Activated T-cell treated with anti-CD3 and anti-CD28 coated beads, Interleukin-2, amount 50 U/mL, for 24 hours (primary cell): ENCODE data around the gene PARK7.
"Not testable (repeated sequence)": the region's sequence is repeated elsewhere in the genome, so short reads cannot be mapped to it uniquely, and the experiment has no call there.

Experiments
- DNase-seq: peaks from one replicate; pipeline ENCODE4 v3.0.0-alpha.2; 2020
- H3K27ac Mint-ChIP-seq: 2 replicates; pipeline ENCODE4 v1.8.0; 2020; ENCODE audit warnings: mild to moderate bottlenecking, mixed read lengths
- H3K27me3 Mint-ChIP-seq: 2 replicates; pipeline ENCODE4 v1.8.0; 2020; ENCODE audit warnings: mixed read lengths
- H3K36me3 Mint-ChIP-seq: 2 replicates; pipeline ENCODE4 v1.8.0; 2020; ENCODE audit warnings: low read depth, mixed read lengths
- H3K4me1 Mint-ChIP-seq: 2 replicates; pipeline ENCODE4 v1.8.0; 2020; ENCODE audit warnings: low read depth, mixed read lengths
- H3K4me3 Mint-ChIP-seq: 2 replicates; pipeline ENCODE4 v1.8.0; 2020; ENCODE audit warnings: mild to moderate bottlenecking, moderate library complexity, mixed read lengths
- H3K9me3 Mint-ChIP-seq: 2 replicates; pipeline ENCODE4 v1.8.0; 2020; ENCODE audit warnings: mixed read lengths

Gene PARK7

GRCh38 chr1:7962014-7962335 is 464 bp downstream of the PARK7 start:
- DNase-seq = no peak
- Mint-ChIP-seq H3K27ac (peak overlapping the region; percentile 99), H3K4me3 (peak overlapping the region; percentile 99), H3K27me3 (no peaks in the 10 kb centered on the region), H3K36me3 (peaks cover 64% of the 10 kb centered on the region), H3K4me1 (peaks cover 63% of the 10 kb centered on the region), H3K9me3 (no peaks in the 10 kb centered on the region)

DNA sequence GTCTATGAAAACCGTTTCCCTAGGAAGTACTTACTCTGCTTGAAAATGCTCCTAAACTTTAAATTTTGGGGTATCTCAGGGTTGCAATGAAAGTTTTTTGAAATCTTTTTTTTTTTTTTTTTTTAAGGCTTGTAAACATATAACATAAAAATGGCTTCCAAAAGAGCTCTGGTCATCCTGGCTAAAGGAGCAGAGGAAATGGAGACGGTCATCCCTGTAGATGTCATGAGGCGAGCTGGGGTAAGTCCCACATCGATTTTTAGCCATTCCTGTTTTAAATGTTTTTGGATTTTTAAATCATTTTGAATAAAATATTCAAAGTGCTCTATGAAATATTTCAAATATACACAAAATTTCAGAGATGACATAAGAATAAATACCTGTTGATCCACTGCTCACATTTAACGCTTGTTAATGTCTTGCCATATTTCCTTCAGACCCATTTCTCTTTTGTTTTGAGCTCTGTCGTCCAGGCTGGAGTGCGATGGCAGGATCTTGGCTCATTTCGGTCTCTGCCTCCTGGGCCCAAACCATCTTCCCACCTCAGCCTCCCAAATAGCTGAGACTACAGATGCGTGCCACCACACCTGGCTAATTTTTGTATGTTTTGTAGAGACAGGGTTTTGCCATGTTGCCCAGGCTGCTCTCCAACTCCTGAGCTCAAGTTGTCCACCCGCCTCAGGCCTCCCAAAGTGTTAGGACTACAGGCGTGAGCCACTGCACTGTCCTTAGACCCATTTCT is 1.3 kb downstream of the PARK7 start:
- peak overlapping the region; percentile 99 for H3K27ac Mint-ChIP-seq
- H3K36me3 Mint-ChIP-seq = peaks cover 72% of the 10 kb centered on the region
- no peaks in the 10 kb centered on the region for H3K27me3 Mint-ChIP-seq
- peaks cover 66% of the 10 kb centered on the region for H3K4me1 Mint-ChIP-seq
- no peaks in the 10 kb centered on the region for H3K9me3 Mint-ChIP-seq
- H3K4me3 Mint-ChIP-seq = peak overlapping the region; percentile 99
- DNase-seq = no peak

DNA sequence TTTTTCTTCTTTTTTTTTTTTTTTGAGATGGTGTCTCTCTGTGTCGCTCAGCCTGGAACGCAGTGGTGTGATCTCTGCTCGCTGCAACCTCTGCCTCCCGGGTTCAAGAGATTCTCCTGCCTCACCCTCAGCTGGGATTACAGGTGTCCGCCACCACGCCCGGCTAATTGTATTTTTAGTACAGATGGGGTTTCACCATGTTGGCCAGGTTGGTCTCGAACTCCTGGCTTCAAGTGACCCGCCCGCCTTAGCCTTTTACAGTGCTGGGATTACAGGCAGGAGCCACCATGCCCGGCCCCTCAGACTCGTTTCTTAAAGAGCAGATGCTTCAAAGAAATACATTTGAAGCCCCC is 1.8 kb downstream of the PARK7 start:
- not testable (repeated sequence) for H3K27me3 Mint-ChIP-seq, DNase-seq, H3K9me3 Mint-ChIP-seq
- peaks cover 66% of the 10 kb centered on the region for H3K4me1 Mint-ChIP-seq
- peak overlapping the region; percentile 99 for H3K27ac Mint-ChIP-seq
- H3K36me3 Mint-ChIP-seq = peaks cover 75% of the 10 kb centered on the region
- H3K4me3 Mint-ChIP-seq = peak overlapping the region; percentile 99

DNA sequence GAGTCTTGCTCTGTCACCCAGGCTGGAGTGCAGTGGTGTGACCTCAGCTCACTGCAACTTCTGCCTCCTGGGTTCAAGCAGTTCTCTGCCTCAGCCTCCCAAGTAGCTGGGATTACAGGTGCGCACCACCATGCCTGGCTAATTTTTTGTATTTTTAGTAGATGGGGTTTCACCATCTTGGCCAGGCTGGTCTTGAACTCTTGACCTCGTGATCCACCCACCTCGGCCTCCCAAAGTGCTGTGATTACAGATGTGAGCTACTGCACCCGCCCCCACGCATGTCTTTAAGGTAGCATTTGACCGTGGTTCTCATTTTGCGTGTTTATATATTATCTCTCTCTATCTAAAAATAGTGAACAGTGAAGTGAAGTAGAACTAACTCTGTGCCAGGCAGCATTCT is 2.3 kb downstream of the PARK7 start:
- H3K27me3 Mint-ChIP-seq, H3K9me3 Mint-ChIP-seq, DNase-seq: not testable (repeated sequence)
- H3K4me3 Mint-ChIP-seq = peak overlapping the region; percentile 99
- peaks cover 80% of the 10 kb centered on the region for H3K36me3 Mint-ChIP-seq
- peaks cover 67% of the 10 kb centered on the region for H3K4me1 Mint-ChIP-seq
- H3K27ac Mint-ChIP-seq = peak overlapping the region; percentile 99

DNA sequence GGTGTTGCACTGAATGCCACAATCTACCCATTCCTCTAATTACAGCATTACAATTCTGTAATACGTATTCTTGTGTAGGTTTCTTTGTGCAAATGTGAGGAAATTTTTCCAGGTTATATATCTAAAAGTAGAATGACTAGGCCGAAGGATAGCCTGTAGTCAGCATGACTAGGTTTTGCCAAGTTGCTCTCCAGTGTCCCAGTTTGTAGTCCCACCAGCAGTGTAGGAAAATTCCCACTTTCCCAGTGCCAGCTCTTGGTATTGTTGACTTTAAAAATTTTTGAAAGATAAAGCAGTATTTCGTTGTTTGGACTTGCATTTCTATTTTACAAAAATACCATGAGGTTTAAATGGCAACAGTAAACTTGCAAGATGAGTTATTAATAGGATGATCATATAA is 3.0 kb downstream of the PARK7 start:
- Mint-ChIP-seq H3K4me3 (peak overlapping the region; percentile 99), H3K9me3 (no peaks in the 10 kb centered on the region), H3K4me1 (peaks cover 67% of the 10 kb centered on the region), H3K27me3 (no peaks in the 10 kb centered on the region), H3K36me3 (peaks cover 86% of the 10 kb centered on the region), H3K27ac (peak overlapping the region; percentile 99)
- no peak for DNase-seq

GRCh38 chr1:7967196-7967595 is 5.7 kb downstream of the PARK7 start:
- Mint-ChIP-seq H3K4me1 (peaks cover 59% of the 10 kb centered on the region), H3K4me3 (peak overlapping the region; percentile 0), H3K27me3 (no peaks in the 10 kb centered on the region), H3K9me3 (no peaks in the 10 kb centered on the region), H3K36me3 (peaks cover 93% of the 10 kb centered on the region), H3K27ac (peak overlapping the region; percentile 49)
- no peak for DNase-seq

- H3K4me1 Mint-ChIP-seq = peaks cover 60% of the 10 kb centered on the region
- H3K9me3 Mint-ChIP-seq = no peaks in the 10 kb centered on the region
- H3K4me3 Mint-ChIP-seq = no peak overlapping the region
- H3K27me3 Mint-ChIP-seq = no peaks in the 10 kb centered on the region
- H3K27ac Mint-ChIP-seq = peak overlapping the region; percentile 49
- no peak for DNase-seq
- H3K36me3 Mint-ChIP-seq = peaks cover 93% of the 10 kb centered on the region
Measured at GRCh38 chr1:7967651-7968050, 6.1 kb downstream of the PARK7 start.

GRCh38 chr1:7970246-7970645 is 8.7 kb downstream of the PARK7 start:
- no peak overlapping the region for H3K4me3 Mint-ChIP-seq
- H3K36me3 Mint-ChIP-seq = peaks cover 89% of the 10 kb centered on the region
- no peak for DNase-seq
- H3K27ac Mint-ChIP-seq = peak overlapping the region; percentile 29
- no peaks in the 10 kb centered on the region for H3K27me3 Mint-ChIP-seq
- no peaks in the 10 kb centered on the region for H3K9me3 Mint-ChIP-seq
- H3K4me1 Mint-ChIP-seq = peaks cover 40% of the 10 kb centered on the region

- no peak for DNase-seq
- no peaks in the 10 kb centered on the region for H3K27me3 Mint-ChIP-seq
- H3K36me3 Mint-ChIP-seq = peaks cover 86% of the 10 kb centered on the region
- peak overlapping the region; percentile 7 for H3K27ac Mint-ChIP-seq
- peaks cover 36% of the 10 kb centered on the region for H3K4me1 Mint-ChIP-seq
- H3K9me3 Mint-ChIP-seq = no peaks in the 10 kb centered on the region
- H3K4me3 Mint-ChIP-seq = no peak overlapping the region
Measured at GRCh38 chr1:7971024-7971423, 9.5 kb downstream of the PARK7 start.

DNA sequence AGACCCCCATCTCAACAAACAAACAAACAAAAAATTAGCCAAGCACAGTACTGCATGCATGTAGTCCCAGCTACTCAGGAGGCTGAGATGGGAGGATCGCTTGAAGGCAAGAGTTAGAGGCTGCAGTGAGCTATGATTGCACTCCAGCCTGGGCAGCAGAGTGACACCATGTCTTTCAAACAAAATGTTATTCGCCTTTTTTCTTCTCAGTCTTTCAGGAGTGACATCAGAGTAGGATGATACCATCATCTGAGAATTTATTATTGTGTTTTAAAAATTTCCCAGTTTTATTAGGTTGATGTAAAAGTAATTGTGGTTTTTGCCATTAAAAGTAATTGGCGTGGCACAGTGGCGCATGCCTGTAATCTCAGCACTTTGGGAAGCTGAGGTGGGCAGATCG is 10.8 kb downstream of the PARK7 start:
- no peaks in the 10 kb centered on the region for H3K27me3 Mint-ChIP-seq
- DNase-seq = no peak
- H3K27ac Mint-ChIP-seq = peak overlapping the region; percentile 73
- peaks cover 85% of the 10 kb centered on the region for H3K36me3 Mint-ChIP-seq
- H3K4me1 Mint-ChIP-seq = peaks cover 26% of the 10 kb centered on the region
- no peak overlapping the region for H3K4me3 Mint-ChIP-seq
- no peaks in the 10 kb centered on the region for H3K9me3 Mint-ChIP-seq

DNA sequence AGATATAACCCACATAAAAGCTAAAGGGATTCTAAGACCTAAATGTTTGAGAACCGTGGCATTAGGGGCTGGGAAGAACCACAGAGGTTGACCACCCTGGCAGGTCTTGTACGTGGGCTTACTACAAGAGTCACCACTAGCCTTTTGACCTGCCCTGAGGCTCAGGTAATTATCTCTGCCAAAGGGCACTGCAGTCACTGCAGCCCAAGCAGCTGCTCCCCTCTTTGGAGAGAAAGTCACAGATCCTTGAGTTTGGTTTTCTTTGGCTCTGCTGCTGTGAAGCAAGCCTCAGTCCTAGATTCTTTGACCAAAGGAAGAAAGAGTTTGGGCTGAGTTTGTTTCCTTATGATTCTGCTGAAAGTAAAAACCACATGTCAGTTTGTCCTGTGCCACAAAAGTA is 11.6 kb downstream of the PARK7 start:
- peaks cover 21% of the 10 kb centered on the region for H3K4me1 Mint-ChIP-seq
- peaks cover 85% of the 10 kb centered on the region for H3K36me3 Mint-ChIP-seq
- H3K27me3 Mint-ChIP-seq = no peaks in the 10 kb centered on the region
- no peak for DNase-seq
- H3K9me3 Mint-ChIP-seq = no peaks in the 10 kb centered on the region
- peak overlapping the region; percentile 37 for H3K27ac Mint-ChIP-seq
- H3K4me3 Mint-ChIP-seq = no peak overlapping the region

DNA sequence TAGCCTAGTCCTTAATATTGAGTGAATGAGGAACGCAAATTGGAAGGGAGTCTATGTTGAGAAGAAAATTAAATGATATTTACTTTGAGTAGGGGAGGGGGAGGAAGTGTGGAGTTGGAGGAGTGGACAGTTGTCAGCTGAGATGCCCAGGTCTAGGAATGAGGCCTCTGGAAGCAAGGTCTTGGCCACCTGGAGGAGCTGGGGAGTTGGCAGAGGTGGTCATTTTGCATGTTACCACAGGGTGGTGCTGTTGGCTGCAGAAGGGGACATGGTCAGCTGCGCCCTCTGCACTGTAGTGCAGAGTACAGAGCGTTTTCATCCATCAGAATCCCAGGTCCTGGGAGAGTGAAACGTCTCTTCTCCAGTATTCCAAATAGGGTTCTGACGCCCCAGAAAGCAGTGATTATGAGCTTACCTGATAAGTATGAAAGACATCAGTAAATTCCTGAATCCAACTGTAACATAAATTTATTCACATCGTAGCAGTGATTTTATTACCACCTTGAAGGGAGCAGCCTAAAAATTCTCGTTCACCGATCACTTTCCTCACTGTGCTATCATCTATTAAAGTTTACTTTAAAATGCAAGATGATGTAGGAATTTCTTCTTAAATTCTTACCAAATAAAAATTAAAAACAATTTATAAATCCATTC is 13.8 kb downstream of the PARK7 start:
- H3K4me1 Mint-ChIP-seq = peaks cover 19% of the 10 kb centered on the region
- peak overlapping the region; percentile 69 for H3K27ac Mint-ChIP-seq
- peak; percentile 49 for DNase-seq
- no peak overlapping the region for H3K4me3 Mint-ChIP-seq
- no peaks in the 10 kb centered on the region for H3K27me3 Mint-ChIP-seq
- H3K36me3 Mint-ChIP-seq = peaks cover 90% of the 10 kb centered on the region
- H3K9me3 Mint-ChIP-seq = no peaks in the 10 kb centered on the region

DNA sequence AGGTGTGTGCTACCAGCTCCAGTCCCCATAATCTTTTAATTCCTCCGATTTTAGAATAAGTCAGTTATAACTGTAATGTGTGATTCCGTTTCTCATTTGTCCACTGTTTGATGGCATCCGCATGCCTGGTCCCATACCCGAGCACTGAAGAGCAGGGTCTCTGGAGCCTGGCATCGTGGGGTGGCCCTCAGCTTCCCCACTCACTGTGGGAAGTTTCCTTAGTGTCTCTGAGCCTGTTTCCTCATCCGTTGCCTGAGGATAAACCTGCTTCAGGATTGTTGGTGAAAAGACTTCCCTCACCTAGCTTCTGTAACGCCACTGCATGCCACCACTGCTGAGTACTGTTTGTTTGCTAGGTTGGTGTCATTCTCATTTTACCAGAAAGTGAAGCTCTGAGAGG is 19.5 kb downstream of the PARK7 start:
- Mint-ChIP-seq H3K4me1 (peaks cover 12% of the 10 kb centered on the region), H3K9me3 (no peaks in the 10 kb centered on the region), H3K36me3 (peaks cover 96% of the 10 kb centered on the region), H3K27ac (peak overlapping the region; percentile 60), H3K27me3 (no peaks in the 10 kb centered on the region), H3K4me3 (no peak overlapping the region)
- DNase-seq = no peak

- H3K27ac Mint-ChIP-seq = no peak overlapping the region
- no peak for DNase-seq
- H3K36me3 Mint-ChIP-seq = peaks cover 95% of the 10 kb centered on the region
- H3K4me3 Mint-ChIP-seq = no peak overlapping the region
- no peaks in the 10 kb centered on the region for H3K27me3 Mint-ChIP-seq
- no peaks in the 10 kb centered on the region for H3K9me3 Mint-ChIP-seq
- peaks cover 13% of the 10 kb centered on the region for H3K4me1 Mint-ChIP-seq
Measured at GRCh38 chr1:7983086-7983778, 21.7 kb downstream of the PARK7 start.

DNA sequence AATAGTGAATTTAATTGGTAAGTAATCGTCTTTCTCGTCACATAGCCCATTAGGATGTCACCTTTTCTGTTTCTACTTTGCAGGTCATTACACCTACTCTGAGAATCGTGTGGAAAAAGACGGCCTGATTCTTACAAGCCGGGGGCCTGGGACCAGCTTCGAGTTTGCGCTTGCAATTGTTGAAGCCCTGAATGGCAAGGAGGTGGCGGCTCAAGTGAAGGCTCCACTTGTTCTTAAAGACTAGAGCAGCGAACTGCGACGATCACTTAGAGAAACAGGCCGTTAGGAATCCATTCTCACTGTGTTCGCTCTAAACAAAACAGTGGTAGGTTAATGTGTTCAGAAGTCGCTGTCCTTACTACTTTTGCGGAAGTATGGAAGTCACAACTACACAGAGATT is 23.3 kb downstream of the PARK7 start:
- Mint-ChIP-seq H3K27ac (no peak overlapping the region), H3K27me3 (no peaks in the 10 kb centered on the region), H3K9me3 (no peaks in the 10 kb centered on the region), H3K4me3 (no peak overlapping the region), H3K4me1 (peaks cover 13% of the 10 kb centered on the region), H3K36me3 (peaks cover 91% of the 10 kb centered on the region)
- no peak for DNase-seq
